HL-60 (cell line): ENCODE results near the gene RFESD.

Source experiments
- CTCF ChIP-seq: IDR thresholded peaks from one replicate; pipeline ENCODE4 v1.5.1; 2011; ENCODE audit warnings: low read length, control low read depth, inconsistent platforms; ENCODE audit not compliant: insufficient read depth
- POLR2AphosphoS5 ChIP-seq: IDR thresholded peaks from 2 replicates; pipeline ENCODE4 v1.6.1; 2012; ENCODE audit warnings: low read depth

GRCh38 chr5:95620030-95620869, 26.3 kb upstream of the RFESD start, which contains the start of gene GPR150:
- TF ChIP-seq POLR2AphosphoS5: no peak
- TF ChIP-seq CTCF: no peak
